ENCODE data around the gene REPS1.
"Not testable (repeated sequence)": the region's sequence is repeated elsewhere in the genome, so short reads cannot be mapped to it uniquely, and the experiment has no call there.

REPS1 gene

DNA sequence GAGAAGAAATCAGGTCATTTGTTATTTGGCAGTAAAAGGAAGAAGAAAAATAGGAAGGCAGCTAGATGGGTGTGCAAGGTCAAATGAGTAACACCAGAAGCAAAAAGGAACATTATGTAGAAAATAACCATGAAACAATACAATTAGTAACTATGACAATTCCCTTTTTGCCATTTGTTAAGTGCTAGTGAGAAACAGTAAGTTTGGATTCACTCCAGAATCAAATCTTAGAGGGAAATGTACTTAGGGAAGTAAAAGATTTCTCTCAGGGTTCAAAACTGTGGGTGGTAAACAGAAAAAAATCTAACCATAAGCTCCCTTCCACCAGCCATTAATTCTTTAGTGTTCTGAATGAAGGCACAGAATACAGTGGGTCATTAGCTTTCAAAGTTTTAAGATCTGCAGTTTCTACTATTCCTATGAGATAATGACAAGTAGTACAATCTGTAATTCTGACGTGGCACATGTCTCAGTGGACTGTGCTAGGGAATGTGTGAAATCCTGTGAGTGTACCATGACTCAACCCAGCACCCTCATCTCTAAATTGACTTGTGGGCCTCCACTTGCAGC, 17.1 kb downstream of the REPS1 start:
- DNase-seq (ENCODE audit: low read depth, low spot score): no peak

DNA sequence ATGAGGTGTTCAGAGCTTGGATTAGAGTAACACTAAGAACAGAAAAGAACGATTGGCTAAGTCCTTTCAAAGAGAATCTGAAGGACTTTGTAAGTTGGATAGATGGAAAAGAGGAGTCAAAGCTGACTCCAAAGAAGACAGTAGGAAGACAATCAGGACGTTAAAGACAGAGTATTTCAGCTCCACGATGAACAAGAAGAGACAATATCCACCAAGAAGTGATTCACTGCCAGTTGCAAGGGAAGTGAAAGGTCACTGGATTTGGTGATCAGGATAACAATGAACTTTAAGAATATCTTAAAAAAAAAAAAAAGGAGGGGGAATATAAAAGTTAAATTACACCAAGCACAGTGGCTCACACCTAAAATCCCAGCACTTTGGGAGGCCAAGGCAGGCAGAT, 17.9 kb downstream of the REPS1 start:
- no peak for DNase-seq (ENCODE audit: low read depth, low spot score)

DNA sequence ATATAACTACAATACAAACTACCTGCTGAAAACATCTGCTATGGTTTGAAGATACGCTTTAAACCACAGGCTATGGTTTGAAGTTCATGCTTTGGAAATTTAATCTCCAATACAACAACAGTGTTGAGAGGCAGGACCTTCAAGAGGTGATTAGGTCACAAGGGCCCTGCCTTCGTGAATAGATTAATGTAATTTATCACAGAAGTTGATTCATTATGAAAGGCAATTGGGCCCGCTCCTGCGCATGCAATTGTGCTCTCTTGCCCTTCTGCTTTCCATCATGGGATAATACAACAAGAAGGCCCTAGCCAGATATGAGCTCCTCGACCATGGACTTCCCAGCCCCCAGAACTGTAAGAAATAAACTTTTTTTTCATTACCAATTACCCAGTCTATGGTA, 21.2 kb downstream of the REPS1 start:
- no peak for DNase-seq (ENCODE audit: low read depth, low spot score)

DNA sequence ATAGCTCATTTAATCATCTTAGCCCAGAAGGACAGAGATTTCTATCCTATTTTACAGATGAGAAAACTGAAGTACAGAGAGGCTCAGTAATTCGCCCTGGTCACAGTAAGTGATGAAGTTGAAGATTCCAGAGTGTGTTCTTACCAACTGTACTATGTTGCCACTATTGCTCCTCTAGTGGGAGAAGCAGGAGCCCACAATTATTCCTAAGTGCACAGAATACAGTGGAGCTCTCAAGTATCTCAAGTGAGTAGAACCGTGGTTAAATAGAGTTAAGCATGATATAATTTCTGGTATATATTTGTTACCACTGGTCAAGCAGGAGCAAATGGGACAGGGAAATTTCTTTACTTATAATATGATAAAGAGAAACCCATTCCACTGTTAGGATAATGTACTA, 22.1 kb downstream of the REPS1 start:
- DNase-seq (ENCODE audit: low read depth, low spot score): no peak

DNA sequence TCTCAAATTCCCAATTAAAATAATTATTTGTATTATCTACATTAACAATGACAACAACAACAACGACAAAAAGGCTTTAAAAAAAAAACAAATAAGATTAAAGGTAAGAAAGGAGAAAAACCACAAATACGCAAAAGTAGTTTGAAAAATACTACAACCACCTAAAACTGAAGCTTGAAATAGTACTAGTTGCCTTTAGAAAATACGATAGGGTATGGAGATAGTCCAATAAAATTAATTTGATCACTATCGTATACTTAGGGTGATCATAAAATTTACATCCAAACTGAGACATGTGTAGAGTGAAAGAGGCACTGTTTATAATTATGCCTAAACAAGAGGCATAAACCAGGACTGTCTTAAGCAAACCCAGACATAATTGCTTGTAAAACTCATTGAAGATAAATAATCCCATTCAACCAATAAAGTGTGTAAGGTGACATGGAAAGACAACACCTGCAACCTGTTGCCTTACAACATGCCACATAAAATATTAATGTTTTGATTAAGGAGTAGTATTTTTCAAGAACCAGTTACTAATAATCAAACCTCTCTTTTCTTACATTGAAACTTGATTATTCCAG, 22.7 kb downstream of the REPS1 start:
- no peak for DNase-seq (ENCODE audit: low read depth, low spot score)

DNA sequence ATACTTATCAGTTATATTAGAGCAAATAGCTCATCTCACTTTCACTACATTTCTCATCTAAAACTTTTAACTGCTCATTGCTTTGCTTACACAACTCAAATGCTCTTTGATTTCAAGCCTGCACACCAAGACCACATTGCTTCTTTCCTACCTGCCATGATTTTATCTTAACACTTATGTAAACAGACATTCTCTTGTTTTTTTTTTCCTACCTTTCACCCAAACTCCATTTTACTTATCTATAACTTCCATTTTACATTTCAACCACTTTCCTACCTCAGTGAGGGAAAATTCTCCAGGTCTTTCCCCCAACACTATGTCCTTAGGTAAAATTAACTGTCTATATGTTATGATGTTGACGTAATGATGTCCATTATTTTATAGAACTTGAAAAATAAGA, 24.0 kb downstream of the REPS1 start:
- no peak for DNase-seq (ENCODE audit: low read depth, low spot score)

DNA sequence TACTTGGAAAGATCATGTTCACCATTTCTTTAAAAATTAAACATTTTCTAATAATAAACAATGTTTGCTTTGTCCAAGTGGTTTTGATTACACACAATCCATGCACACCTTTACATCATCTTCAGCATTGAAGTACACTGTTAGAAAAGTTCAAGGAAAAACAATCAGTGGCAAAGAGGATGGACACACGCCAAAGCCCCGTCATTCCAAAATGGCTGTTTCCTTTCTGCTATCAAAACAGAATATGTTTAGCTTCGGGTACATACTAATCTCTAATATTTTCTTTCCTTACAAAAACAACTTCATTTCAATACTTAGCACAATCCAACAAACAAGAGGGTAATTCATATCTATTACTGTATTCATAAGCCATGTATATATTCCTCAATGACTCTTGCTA, 24.5 kb downstream of the REPS1 start:
- no peak for DNase-seq (ENCODE audit: low read depth, low spot score)

DNA sequence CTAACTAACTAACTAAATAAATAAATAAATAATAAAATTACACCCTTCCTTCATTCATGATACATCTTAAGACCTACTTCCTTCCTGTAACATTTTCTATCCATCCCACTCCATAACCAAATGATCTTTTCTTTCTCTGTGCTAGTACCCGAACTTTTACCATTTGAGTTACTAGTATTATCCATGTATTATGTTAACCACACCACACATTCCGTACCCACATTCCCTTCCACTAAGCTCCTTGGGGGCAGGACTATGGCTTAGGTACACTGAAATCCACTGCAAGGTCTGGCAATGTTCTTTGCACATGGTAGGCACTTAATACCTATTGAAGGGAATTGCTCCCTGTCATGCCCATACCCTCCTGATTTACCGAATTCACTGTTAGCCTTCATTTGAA, 24.9 kb downstream of the REPS1 start:
- DNase-seq (ENCODE audit: low read depth, low spot score): no peak

DNA sequence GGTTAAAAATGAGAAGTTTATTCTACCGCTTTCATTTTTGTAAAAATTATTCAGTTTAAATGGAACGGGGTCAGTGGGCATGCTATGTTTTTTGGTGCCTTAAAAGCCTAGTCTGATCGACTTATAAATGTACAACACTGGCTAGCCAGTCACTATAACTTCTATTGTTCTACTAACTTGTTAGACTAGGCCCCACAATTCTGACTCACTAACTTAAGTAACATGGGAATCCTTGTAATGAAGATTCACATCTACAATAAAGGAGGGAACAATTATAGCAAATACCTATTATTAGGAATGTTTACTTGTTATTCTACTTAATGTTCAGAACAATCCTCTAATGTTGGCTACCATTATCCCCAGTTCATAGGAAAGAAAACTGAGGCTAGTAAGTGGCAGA, 28.5 kb downstream of the REPS1 start:
- DNase-seq (ENCODE audit: low read depth, low spot score): no peak

DNA sequence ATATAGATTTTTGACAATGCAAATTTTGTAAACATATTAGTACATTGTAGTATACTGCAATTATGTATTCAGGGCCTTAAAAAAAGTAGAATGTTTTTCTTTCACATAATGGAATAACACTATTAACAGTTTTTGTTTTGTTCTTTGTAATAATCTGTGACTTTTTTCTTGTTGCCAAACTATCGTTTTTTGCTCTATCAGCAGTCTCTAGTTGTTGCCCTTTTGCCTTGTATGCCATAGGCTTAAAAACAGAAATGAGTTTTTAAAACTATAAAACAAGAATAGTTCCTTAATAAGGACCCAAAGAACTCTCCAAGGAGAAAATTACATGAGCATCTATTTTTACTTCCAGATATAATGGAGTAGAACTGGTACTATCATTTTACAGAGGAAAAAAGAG, 29.5 kb downstream of the REPS1 start:
- no peak for DNase-seq (ENCODE audit: low read depth, low spot score)

DNA sequence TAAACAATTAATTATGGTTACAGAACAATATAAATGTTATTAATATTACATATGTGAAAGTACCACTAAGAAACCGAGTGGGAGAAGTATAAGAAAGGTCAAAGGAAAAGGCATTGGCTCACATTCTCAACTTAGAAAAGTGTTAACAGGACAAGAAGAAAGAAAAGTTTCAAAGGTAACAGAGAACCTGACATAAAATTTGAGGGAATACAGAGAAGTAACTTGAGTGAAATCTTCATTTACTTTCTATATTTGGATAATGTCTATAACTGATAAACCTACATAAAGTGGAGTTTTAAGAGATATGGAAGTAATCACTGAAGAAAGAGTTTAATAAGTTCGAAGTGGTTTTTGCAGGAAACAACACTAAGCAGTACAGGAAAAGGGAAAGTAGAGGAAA, 30.1 kb downstream of the REPS1 start:
- DNase-seq (ENCODE audit: low read depth, low spot score): no peak

DNA sequence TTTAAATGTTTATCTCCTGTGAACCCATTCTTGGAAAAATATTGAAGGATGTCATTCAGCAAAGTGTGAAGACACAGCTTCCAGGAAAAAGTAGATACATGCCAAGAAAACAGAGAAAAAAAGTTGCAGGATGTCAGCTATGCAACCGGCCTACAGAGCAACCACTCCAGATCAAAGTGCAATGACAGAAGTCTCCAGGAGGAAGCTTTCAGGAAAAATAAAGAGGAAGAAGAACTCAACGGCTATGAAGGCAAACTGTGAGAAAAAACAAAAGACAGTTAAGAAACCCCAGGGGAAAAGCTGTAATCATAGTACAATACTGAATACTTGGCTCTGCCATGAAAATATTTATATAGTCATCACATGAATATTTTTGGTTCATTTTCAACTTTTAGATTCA, 30.6 kb downstream of the REPS1 start:
- no peak for DNase-seq (ENCODE audit: low read depth, low spot score)

DNA sequence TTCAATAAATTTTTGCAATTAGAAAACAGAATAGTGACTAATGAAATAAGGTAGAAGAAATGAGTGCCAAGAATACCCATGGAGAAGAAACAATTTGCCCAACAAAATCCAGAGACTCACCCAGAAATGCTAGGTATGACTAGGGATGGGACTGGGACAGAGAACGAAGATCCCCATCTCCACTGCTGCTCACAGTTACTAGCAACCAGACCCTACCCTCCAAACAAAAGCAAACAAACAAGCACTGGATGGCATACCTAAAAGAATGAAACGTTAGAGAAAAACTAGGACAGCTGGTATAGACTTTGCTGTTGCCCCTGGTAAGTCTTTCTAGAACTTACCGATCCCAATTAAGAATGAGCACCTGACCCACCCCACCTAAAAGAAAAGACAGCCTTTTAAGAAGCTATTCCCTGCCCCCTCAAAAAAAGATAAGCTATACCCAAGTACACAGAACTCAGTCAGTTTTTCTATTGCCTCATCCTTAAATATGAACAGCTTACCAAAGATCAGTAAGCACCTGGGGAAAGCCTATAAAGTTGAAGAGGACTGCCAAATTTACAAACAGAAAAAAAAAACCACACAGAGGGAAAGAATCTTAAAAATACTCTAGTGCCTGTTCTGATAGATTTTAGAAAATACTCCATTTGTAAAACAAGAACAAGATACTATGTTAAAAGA, 31.7 kb downstream of the REPS1 start:
- DNase-seq (ENCODE audit: low read depth, low spot score): no peak

DNA sequence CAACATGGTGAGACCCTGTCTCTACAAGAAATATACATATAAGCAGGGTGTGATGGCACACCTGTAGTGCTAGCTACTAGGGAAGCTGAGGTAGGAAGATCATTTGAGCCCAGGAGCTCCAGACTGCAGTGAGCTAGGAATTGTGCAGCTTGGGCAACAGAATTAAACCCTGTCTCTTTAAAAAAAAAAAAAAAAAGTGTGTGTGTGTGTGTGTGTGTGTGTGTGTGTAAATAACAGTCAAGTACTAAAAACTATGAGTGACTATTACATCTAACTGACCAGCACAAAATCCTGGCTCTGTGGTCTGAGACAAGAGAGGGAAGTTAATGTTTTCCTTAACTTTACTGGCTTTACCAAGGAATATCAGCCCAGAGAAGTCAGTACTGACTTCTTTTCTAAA, 32.8 kb downstream of the REPS1 start:
- no peak for DNase-seq (ENCODE audit: low read depth, low spot score)

DNA sequence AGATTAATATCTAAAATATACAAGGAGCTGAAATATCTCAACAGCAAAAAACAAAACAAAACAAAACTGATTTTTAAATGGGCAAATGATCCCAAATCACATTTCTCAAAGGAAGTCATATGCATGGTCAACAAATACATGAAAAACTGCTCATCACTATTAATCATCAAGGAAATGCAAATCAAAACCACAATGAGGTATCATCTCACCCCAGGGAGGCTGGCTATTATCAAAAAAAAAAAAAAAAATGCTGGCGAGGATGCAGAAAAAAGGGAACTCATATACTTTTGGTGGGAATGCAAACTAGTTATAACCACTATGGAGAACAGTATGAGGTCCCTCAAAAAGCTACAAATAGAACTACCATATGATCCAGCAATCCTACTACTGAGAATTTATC, 34.6 kb downstream of the REPS1 start:
- no peak for DNase-seq (ENCODE audit: low read depth, low spot score)

DNA sequence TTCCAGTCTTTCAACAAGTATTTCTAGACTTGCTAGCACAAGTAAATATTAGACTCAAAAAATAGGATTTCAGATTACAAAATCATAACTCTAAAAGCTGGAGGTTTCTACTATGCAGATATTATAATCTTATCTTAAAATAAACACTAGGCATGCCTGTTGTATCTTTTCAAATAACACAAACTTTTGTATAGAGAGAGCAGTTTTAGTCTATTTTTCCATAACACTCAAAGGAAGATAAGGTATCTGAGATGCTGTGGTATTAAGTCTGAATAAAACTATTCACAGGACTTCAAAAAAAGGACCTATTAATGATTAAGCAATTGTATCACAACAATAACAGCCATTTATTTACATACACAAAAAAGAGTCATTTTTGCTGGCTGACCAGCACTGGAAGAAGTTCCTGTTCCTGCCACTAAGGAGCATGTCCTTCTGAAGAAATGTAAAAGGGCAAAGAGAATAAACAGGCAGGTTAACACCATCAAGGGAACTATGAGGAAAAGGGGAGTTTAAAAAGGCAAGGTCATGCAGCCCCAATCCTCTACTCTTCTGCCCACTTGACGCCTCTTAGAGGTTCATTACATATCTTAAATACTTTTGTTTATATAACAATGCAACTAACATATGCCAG, 39.4 kb downstream of the REPS1 start:
- DNase-seq (ENCODE audit: low read depth, low spot score): no peak

DNA sequence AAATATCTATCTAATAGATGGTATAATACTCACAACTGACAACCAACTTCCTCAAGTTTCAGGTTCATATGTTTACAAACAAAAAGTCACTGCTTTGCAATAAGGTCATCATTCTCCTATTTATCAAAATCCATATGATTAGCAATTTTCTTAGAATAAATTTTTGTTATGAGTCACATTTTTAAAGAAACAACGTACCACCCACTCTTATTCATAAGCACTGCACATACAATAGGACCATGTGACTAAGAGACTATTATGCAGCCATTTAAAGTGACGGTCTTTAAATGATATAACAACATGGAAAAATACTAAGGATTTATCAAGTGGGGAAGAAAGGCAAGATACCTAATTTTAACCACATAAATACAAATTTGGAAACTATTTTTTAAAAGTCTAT, 40.0 kb downstream of the REPS1 start:
- no peak for DNase-seq (ENCODE audit: low read depth, low spot score)

DNA sequence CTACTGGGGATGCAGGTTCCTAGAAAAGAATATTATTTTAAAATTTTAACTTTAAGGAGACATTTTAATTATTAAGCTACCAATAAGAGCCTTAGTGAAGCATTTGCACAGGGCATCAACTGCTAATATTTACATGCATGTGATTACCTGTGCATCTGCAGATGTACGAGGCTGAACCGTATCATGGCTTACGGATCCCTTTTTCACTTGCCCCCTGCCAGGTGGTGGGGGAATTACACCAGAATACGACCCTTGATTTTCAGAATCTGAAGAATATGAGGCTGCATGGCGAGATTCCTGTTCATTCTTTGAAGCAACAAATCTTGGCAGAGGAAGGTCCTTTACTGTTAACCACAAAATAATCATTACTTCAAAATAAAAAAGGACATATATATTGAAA, 42.7 kb downstream of the REPS1 start:
- DNase-seq (ENCODE audit: low read depth, low spot score): no peak

DNA sequence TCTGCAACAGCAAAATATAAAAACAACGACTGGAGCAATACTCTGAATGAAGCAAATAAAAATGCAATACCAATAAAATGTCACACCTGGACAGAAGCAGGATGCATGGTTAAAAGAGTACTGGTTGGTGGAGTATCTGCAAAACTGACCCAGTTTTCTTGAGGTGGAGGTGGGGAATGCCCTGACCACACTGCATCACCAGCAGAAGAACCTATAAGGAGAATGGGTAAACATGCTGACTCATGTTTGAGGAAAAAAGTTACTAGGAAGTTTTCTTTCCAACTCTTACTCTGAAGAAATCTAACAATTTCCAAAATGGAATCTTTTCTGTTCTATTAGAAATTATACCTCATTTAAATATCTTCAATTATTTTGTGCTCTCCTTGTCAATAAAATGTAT, 43.6 kb downstream of the REPS1 start:
- no peak for DNase-seq (ENCODE audit: low read depth, low spot score)

DNA sequence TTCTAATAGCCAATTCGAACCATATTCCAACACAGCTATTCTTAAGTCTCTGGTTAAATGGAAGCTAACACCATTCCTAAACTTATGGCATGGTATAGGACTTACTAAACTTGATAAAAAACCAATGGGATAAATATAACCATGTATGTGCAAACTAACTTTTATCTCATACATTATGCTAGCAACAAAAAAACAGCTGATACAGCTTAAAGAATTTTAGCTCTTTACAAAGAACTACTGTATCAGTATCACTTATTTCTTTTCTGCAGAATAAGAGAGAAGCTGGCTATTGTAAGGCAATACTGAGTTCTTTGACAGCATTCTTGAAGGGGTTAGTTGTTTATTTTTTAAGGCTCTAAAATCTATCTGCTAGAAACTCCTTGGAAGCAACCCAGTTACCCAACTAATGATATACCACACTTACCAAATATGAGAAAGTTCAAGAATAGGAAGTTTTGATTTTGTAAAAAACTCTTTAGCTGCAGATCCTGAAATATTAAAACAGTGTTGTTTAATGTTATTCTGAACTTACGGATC, 44.9 kb downstream of the REPS1 start:
- no peak for DNase-seq (ENCODE audit: low read depth, low spot score)

DNA sequence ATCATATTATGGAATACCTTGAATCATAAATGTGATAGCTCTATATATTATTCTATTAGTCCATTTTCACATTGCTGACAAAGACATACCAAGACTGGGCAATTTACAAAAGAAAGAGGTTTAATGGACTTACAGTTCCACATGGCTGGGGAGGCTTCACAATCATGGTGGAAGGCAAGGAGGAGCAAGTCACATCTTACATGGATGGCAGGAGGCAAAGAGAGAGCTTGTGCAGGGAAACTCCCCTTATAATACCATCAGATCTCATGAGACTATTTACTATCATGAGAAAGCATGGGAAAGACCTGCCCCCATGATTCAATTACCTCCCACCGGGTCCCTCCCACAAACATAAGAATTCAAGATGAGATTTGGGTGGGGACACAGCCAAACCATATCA, 51.2 kb downstream of the REPS1 start:
- DNase-seq (ENCODE audit: low read depth, low spot score): not testable (repeated sequence)

DNA sequence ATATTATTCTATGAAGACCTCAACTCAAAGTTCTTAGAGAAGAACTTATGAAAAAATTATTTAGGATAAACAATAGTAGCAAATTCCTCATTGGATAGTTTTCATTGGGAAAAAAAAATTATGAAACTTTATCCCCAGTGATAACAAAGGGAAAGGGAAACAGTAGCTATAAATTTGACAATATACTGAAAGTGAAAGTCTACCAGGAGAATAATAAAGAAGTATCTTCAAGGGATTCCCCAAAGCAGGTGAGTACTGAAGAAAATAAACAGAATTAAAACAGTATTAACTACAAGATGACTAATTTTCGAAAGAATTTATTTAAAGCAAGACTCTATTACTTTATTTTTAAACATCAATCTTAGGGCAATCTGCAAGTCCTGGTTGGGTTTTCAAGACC, 56.4 kb downstream of the REPS1 start:
- no peak for DNase-seq (ENCODE audit: low read depth, low spot score)

DNA sequence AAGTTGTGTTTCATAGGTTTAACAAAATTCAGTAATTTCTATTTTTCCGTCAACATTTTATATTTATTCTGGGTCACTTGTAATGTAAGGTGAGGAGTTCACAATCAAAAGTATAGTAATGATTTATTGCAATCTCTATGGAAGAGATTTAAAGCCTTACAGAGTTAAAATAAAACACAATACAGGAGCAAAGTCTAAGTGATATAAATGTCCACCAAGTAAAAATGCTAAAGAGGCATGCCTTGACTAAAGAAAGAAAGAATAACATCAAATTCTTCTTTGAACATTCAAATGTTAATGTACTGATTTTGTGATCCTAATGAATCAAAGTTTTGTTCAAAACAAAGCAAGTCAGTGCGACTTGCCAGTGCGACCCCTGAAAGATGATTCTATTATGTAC, 61.5 kb downstream of the REPS1 start:
- DNase-seq (ENCODE audit: low read depth, low spot score): no peak

Measured in ELF-1 (cell line).